Measurements from ENCODE around the gene DIS3L2.
"Not testable (repeated sequence)": the region's sequence is repeated elsewhere in the genome, so short reads cannot be mapped to it uniquely, and the experiment has no call there.

Gene DIS3L2

GRCh38 chr2:232333361-232334135 lies 372.0 kb downstream of the DIS3L2 start:
- no peak for DNase-seq (ENCODE audit: low spot score)

DNA sequence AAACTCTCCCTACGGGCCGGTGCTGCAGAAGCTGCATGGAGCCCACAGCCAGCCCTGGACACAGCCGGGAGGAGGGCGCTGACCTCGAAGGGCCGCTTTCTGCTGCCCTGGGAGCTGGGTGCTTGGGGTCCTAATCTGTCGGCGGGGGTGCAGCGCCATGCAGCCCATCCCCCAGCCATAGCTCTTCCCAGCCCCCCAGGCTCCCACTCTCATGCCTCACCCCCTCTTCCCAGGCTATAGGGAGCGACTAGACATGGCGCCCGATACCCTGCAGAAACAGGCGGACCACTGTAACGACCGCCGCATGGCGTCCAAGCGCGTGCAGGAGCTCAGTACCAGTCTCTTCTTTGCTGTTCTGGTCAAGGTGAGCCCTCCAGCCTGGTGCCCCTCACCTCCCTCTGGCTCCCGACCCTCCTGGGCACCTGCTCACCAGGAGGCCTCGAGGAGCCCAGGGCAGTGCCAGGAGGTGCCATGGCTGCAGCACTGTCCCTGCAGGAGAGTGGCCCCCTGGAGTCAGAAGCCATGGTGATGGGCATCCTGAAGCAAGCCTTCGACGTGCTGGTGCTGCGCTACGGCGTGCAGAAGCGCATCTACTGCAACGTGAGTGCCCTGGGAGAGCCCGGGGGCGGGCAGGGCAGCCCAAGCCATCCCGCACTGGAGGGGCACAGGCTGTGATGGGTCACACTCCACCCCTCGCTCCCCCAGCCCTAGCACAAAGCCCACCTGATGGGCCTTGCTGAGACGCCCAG lies 372.8 kb downstream of the DIS3L2 start:
- DNase-seq (ENCODE audit: low spot score) = not testable (repeated sequence)

- not testable (repeated sequence) for DNase-seq (ENCODE audit: low spot score)
These were observed 373.3 kb downstream of the DIS3L2 start for GRCh38 chr2:232334885-232335205.

DNA sequence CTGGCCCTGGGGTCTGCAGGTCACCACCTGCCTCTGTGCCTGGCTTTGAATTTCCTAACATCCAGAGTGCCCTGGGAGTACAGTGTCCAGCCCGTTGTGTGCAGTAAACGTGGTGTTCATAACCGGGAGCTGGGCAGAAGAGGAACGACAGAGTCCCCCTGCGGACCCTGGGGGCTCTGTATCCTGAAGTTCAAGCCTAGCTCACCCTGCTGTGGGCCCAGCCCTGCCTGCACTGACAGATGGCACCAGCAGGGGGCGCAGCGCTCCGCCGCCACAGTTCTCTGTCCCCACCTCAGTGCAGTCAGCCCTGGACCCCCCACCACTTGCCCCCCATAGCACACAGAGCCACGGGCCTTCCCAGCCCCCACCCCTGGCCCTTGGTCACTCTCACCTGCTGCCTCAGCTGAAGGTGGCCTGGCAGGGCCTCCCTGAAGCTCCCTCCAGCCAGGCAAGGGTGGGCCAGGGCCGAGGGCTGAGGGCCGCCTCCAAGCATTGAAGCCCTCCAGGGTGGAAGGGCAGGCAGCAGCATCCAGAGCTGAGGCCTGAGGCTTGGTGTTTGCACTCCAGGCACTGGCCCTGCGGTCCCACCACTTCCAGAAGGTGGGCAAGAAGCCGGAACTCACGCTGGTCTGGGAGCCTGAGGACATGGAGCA lies 373.8 kb downstream of the DIS3L2 start:
- DNase-seq (ENCODE audit: low spot score) = not testable (repeated sequence)

- no peak for DNase-seq (ENCODE audit: low spot score)
These were observed 374.3 kb downstream of the DIS3L2 start for GRCh38 chr2:232335859-232336215.

DNA sequence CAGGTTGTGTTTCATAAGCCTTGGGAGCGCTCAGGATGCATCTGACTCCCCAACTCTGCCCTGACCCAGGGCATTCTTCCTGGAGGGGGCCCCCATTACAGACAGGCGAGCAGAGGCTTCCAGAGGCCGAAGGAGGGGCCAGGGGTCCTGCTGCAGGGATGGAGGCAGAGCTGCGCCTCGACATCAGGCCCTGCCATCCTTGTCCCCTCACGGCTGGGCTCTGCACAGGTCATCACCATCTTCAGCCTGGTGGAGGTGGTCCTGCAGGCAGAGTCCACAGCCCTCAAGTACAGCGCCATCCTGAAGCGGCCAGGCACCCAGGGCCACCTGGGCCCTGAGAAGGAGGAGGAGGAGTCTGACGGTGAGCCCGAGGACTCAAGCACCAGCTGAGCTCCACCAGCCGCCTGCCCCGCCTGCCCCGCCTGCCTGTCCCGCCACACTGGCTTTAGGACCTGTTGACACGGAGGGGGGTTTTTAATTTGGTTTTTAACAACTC lies 374.8 kb downstream of the DIS3L2 start:
- no peak for DNase-seq (ENCODE audit: low spot score)

DNA sequence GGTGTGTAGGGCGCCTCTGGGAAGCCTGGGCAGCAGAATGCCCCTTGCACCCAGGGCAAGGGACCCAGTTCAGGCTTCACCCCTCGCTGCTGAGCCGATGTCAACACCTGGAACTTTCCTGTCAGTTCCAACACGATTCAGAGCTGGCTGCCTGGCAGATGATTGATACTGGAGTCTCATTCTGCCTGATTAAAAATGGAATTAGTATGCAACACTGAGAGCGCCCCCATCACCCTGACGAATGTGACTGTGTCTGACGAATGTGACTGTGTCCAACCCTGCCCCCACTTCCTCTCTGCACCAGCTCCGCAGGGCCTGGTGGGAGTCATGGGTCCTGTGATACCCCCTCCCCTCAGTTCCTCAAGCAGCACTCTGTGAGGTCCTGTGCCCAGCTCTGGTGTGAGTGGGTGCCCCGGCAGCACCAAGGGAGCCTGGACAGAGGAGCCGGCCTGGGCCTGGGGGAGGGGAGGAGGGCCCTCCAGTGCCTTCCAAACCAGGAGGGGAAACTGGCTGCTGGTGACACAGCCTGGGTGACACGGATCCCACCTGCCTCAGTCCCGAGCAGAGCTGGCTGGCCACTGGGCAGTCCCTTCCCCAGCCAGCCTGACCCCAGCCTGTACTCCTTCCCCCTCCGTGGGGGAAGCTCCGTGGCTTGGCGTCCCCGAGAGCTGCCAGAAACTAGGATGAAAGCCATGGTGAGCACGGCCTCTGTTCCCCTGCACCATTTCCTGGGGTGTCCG lies 375.6 kb downstream of the DIS3L2 start:
- no peak for DNase-seq (ENCODE audit: low spot score)

DNA sequence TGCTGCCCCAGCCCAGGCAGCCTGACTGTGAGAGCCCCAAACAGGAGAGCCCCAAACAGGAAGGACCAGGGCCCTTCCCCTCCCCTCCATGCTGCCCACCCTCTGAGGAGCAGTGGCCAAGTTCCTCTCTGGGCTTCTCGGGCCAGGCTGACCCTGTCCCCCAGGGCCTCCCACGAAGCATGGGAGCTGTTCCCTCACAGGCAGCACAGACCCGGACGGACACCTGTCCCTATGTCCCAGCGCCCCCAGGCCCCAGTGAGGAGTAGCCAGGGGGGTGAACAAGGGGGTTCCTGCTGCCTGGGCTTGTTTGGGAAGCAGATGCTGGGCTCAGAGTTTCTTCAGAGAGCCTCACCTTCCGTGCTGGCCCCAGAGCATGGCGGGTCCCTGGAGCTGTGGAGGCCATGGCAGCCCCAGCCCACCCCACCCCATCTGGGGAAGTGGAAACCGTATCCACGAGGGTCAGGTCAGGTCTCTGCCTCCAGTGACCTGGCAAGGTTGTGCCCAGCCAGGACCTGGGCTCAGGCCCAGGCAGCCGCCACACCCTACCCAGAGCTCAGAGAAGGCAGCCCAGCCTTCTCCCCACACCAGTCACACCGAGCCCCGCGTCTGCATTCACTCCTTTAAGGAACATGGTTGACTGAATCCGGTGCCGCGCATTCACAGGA lies 376.7 kb downstream of the DIS3L2 start:
- not testable (repeated sequence) for DNase-seq (ENCODE audit: low spot score)

GRCh38 chr2:232338759-232339106 lies 377.2 kb downstream of the DIS3L2 start:
- no peak for DNase-seq (ENCODE audit: low spot score)

DNA sequence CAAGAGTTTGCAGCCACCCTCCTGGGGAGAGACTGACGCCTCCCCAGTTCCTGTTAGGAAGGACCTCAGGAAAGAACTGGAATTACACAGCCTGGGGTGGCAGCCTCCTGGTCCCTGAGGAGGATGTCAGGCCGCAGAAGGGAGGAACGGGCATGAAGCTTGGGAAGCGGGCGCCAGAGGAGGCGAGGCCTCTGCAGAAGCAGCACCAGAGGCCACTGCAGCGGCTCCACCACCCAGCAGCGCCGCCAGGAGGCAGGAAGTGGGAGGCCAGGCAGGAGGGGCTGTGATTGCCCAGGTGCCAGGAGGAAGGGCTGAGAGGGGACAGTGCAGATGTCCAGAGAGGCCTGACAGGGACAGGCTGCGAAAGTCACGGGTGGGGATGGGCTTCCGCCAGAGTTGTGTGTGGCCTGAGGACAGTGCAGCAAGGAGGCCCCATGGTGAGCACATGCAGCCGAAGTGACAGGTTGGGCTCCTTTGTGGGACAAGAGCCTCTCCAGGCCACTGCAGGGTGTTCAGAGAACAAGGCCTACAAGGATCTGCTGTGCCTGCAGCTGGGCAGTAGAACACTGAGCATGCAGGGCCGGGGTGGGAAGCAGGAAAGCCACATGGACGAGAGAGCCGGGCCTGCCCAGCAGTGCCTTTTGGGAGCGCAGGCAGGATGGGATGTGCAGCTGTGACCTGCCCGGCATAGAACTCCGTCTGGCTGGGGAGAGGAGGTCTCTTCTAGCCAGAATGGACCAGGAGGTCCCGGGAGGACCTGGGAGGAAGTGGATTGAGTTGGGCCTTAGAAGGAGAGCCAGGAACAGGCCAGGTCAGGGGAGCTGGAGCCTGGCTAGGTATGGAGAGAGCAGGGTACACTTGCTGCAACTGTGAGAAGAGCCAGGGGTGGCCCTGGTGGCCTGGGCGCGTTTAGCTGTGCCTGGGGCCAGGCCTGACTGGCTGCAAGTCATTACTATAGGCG lies 377.9 kb downstream of the DIS3L2 start:
- DNase-seq (ENCODE audit: low spot score) = no peak

DNA sequence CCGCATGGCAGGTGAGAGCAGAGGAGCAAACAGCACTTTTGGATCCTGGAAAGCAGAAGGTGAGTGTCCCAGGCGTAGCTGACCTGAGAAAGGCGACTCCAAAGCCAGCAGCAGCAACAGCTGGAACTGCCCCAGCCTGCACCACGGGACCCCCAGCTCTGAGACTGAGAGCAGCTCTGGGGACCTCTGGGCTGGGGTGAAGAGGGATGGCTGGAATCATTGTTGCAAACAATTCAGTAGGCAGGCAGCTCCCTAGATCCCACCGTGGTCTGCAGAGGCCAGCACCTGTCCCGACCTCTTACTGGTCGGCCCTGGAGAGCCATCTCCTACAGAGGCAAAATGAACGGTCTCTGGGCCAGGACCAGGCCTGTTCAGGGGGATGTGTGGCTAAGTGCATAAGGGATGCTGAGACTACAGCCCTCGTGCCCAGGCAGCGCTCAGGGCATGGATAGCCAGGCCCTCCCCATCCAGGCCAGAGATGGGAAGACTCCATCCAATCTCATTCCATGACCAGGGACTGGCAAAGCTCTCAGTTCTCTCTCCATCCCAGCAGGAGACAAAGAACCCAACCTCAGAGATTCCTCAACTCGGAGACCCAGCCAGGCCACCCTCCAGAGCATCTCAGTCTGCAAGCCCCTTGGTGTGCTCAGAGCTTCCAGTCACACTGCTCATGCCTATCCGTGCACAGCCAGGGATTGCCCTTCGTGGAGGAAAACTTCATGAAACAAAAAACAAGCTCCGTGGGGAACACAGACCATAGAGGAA lies 378.8 kb downstream of the DIS3L2 start:
- no peak for DNase-seq (ENCODE audit: low spot score)

GRCh38 chr2:232341061-232341738 lies 379.7 kb downstream of the DIS3L2 start:
- DNase-seq (ENCODE audit: low spot score) = no peak

- DNase-seq (ENCODE audit: low spot score) = no peak
These were observed 380.2 kb downstream of the DIS3L2 start for GRCh38 chr2:232341739-232342126.

GRCh38 chr2:232342635-232343565 lies 381.4 kb downstream of the DIS3L2 start:
- DNase-seq (ENCODE audit: low spot score) = no peak

DNA sequence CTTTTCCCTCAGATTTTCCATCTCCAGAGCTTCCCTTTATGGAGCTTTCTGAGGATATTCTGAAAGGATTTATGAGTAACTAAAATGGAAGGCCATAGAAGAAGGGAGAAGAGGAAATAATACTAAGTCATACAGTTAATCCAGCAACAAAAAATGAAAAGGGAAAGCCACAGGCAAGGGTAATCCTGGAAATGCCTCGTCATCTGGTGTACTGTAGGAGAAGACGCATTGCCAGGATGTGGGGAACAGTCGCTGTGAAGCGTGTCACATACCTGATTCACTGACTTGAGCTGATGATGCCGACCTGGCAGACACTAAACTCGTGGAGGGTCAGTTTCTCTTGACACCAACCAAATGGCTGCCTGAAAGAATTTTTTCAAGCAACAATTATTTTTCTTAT lies 382.3 kb downstream of the DIS3L2 start:
- DNase-seq (ENCODE audit: low spot score) = no peak

GRCh38 chr2:232345251-232345650 lies 383.7 kb downstream of the DIS3L2 start:
- DNase-seq (ENCODE audit: low spot score) = no peak

- DNase-seq (ENCODE audit: low spot score) = no peak
These were observed 385.9 kb downstream of the DIS3L2 start for GRCh38 chr2:232347369-232347768.

DNA sequence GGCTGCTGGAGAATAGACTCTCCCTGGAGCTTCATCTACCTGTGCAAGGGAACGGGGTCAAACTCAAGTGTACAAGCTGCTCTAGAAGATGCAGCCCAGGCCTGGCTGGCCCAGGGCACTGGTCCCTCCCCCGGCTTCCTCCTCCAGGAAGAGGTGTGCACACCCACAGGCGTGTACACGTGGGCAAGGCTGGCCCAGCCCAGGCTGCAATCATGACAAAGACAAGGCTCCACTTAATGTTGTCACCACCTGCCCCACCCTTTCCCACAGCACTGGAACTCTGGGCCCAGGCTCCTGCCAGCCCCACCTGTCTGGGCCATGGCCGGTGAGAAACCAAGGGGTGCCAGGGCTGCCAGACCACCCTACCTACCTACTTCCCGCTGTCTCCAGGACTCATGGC lies 387.4 kb downstream of the DIS3L2 start:
- no peak for DNase-seq (ENCODE audit: low spot score)

All from globus pallidus (tissue), 1 donor.